Measurements from ENCODE around the gene MIA. TPM values are rescaled to one million over a fixed set of nuclear protein-coding genes. Genes with fewer than 3 reads are reported as not detected.

The MIA gene
- not detected in 5 replicates for total RNA-seq (2022; extraction: Qiagen RNA extraction; ENCODE audit: low read depth)

DNA sequence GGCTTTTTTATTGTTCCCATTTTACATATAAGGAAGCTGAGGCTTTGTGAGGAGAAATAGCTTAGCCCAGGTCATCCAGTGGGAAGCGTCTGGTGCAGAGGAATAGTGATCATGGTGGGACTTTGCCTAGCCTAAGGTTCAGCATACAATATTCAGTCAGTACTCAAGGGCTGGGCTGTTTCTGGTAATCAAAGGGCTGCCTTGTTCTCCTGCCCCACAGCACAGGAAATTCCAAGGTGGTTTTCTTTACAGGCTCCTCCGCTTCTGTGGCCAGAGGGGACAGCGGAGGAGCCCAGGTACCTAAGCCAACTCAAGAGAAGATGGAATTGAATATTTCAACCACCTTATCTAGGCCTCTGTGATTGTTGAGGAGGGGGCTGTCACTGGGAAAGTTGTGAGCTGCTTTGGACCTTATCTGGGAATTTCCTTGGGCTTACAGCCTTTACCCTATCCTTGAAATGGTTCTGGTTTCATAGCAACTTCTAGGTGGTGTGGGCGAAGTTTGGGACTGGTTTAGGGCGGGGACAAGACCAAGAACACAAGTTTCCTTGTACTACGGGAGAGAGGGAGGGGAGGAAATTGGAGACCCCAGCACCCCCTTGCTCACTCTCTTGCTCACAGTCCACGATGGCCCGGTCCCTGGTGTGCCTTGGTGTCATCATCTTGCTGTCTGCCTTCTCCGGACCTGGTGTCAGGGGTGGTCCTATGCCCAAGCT is at the start of gene MIA:
TSS of gene MIA (plus strand) at position 606 of the 716 bp plus-strand sequence. CDS start at position 628, 22 bp downstream.

DNA sequence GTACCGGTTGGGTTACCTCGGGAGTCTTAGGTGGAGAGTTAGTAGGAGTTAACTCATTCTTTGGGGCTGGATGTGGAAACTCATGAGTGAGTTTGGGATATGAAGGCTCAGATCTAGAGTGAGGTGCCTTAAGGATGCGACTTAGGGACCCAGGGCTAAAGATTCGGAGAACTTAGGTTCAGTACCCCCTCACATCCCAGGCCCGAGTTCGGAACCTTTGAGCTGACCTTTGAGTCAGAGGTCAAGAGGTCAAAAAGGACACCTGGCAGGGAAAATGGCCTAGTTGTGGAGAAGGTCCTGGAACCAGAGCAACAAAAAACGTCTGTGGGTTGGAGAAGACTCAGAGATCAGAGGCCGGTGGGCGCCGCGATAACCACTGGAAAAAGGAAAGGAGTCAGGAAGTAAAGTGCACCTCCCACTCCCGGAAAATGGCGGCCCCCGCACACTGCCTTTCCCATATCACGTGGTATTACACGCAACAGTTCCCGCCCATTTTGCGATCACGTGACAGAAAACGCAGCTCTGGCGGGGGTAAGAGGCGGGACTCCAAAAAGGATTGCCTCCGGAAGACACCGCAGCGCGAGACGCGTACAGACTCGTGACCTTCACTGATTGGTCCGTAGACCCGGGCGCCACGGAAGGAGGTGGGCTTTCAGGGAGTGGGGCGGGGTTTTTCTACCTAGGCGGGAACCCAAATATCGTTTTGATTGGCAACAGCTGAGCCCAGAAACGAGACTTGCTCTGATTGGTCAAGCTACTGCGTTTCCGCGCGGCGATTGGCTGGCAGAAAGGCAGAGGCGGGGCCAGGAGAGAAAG is 25.1 kb upstream of the MIA start, which contains the start of gene ACTMAP:
TSS of gene ACTMAP (minus strand) at position 420 of the 816 bp plus-strand sequence. CDS start 674 bp downstream, outside the sequence.

GRCh38 chr19:40750874-40751537 is 24.3 kb upstream of the MIA start, which contains the start of gene SNRPA:
Gene SNRPA (plus strand): TSS chr19:40751203. CDS start chr19:40751409, 206 bp downstream.

GRCh38 chr19:40777937-40778705 is 2.8 kb downstream of the MIA start, which contains the start of gene RAB4B:
Gene RAB4B (plus strand): TSS chr19:40778247. CDS start chr19:40778376, 129 bp downstream.

DNA sequence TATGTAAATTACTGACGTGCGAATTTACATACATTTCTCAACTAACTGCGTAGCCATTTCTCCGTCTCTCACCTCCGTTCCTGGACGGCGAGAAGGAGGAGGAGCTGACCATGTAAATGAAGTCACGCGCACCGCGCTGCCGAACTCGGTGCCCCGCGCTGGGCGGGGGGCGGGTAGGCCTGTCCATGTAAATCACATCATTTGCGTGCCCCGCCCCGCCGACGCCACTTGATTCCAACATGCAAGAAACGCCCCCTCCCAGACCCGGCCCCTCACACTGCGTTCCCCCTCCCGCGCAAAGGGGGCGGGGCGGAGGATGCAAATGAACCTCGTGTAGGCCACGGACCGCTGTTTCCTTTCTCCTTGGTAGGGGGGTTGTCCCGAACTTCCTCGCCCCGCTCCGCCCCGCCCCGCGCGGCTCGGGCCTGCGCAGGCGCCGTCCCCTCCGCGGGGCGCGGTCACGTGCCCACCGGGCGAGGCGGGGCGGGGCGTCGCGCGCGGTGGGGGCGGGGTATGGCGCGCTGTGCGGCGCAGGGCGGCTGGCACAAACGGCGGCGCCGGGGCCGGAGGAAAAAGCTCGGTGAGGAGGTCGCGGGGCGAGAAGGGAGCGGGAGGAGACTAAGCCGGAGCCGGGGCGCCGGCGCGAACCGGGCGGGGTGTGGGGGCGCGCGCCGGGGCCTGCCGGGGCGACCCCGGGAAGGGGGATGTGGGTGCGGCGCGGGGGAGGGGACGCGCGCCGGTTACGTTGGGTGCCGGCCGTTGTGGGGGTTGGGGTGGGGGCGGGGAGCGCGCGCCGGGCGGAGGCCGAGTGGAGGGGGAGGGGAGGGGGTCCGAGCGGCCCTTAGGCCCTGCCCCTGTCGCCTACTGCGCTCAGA is 23.6 kb downstream of the MIA start, which contains the start of gene EGLN2:
TSS of gene EGLN2 (plus strand) at position 509 of the 875 bp plus-strand sequence. CDS start 1,382 bp downstream, outside the sequence.

Other genes starting within 250 kb of the MIA start
- gene SHKBP1, start 198.6 kb upstream of the MIA start, total RNA-seq (2022; extraction: Qiagen RNA extraction; ENCODE audit: low read depth) = 121 to 152 TPM (median 134 TPM) in 5 replicates
- 46.1 to 67.2 TPM (median 60.0 TPM) in 5 replicates for gene LTBP4, start 174.2 kb upstream of the MIA start, total RNA-seq (2022; extraction: Qiagen RNA extraction; ENCODE audit: low read depth)
- 57.1 to 72.3 TPM (median 58.4 TPM) in 5 replicates for gene NUMBL, start 84.9 kb upstream of the MIA start, total RNA-seq (2022; extraction: Qiagen RNA extraction; ENCODE audit: low read depth)
- gene COQ8B, start 58.6 kb upstream of the MIA start, total RNA-seq (2022; extraction: Qiagen RNA extraction; ENCODE audit: low read depth) = 62.6 to 72.2 TPM (median 69.9 TPM) in 5 replicates
- gene ITPKC, start 58.4 kb upstream of the MIA start, total RNA-seq (2022; extraction: Qiagen RNA extraction; ENCODE audit: low read depth) = 17.8 to 18.8 TPM (median 18.5 TPM) in 5 replicates
- gene ACTMAP, start 25.0 kb upstream of the MIA start, total RNA-seq (2022; extraction: Qiagen RNA extraction; ENCODE audit: low read depth) = 16.4 to 19.7 TPM (median 18.4 TPM) in 5 replicates
- gene SNRPA, start 24.3 kb upstream of the MIA start, total RNA-seq (2022; extraction: Qiagen RNA extraction; ENCODE audit: low read depth) = 140 to 190 TPM (median 160 TPM) in 5 replicates
- 15.1 to 20.6 TPM (median 18.3 TPM) in 5 replicates for gene RAB4B, start 2.7 kb downstream of the MIA start, total RNA-seq (2022; extraction: Qiagen RNA extraction; ENCODE audit: low read depth)
- gene EGLN2, start 23.7 kb downstream of the MIA start, total RNA-seq (2022; extraction: Qiagen RNA extraction; ENCODE audit: low read depth) = 72.5 to 87.8 TPM (median 80.5 TPM) in 5 replicates
- 0.08 TPM in 1 of 5 replicates, not detected in the others for gene CYP2A6, start 74.9 kb downstream of the MIA start, total RNA-seq (2022; extraction: Qiagen RNA extraction; ENCODE audit: low read depth)
- gene CYP2A7, start 106.7 kb downstream of the MIA start, total RNA-seq (2022; extraction: Qiagen RNA extraction; ENCODE audit: low read depth) = not detected in 5 replicates
- gene CYP2B6, start 215.8 kb downstream of the MIA start, total RNA-seq (2022; extraction: Qiagen RNA extraction; ENCODE audit: low read depth) = 0.05 to 0.07 TPM in 2 of 5 replicates, not detected in the others